Activated CD4-positive, alpha-beta T cell treated with anti-CD3 and anti-CD28 coated beads, Interleukin-2, amount 10 ng/mL, durations not matched to agents 7 days and 5 days (primary cell): ENCODE measurements around the gene GAL3ST1. TPM values are rescaled to one million over a fixed set of nuclear protein-coding genes. Genes with fewer than 3 reads are reported as not detected.

Experiments
- CTCF ChIA-PET: fragments of 350-600 bp; sonication (Branson Sonifier 250); formaldehyde crosslinking; loops from one replicate; lab custom pipeline; 2021; ENCODE audit warnings: antibody characterized with exemption; lab: Charles Lee
- POLR2A ChIA-PET: fragments of 350-600 bp; sonication (Branson Sonifier 250); formaldehyde crosslinking; loops from one replicate; lab custom pipeline; 2021; ENCODE audit warnings: antibody characterized with exemption; lab: Charles Lee
- DNase-seq: peaks from one replicate; pipeline ENCODE4 v3.0.0-alpha.2; 2020
- H3K27ac Mint-ChIP-seq: one replicate; pipeline ENCODE4 v1.8.0; 2021; ENCODE audit warnings: mild to moderate bottlenecking, moderate library complexity, mixed read lengths
- H3K27me3 Mint-ChIP-seq: one replicate; pipeline ENCODE4 v1.8.0; 2021; ENCODE audit warnings: mixed read lengths
- H3K36me3 Mint-ChIP-seq: one replicate; pipeline ENCODE4 v1.8.0; 2021; ENCODE audit warnings: low read depth, mixed read lengths
- H3K4me1 Mint-ChIP-seq: one replicate; pipeline ENCODE4 v1.8.0; 2021; ENCODE audit warnings: mixed read lengths
- H3K4me3 Mint-ChIP-seq: one replicate; pipeline ENCODE4 v1.8.0; 2021; ENCODE audit warnings: mild to moderate bottlenecking, moderate library complexity, mixed read lengths
- H3K9me3 Mint-ChIP-seq: one replicate; pipeline ENCODE4 v1.8.0; 2021; ENCODE audit warnings: mixed read lengths
- total RNA-seq, 2 experiments: library from RNA; stranded (reverse); gene quantifications; one replicate each; pipeline ENCODE4 v1.2.3, GENCODE V29; 2021

Gene GAL3ST1
- total RNA-seq, 2 experiments from 2014 or later = not detected

- Mint-ChIP-seq H3K27ac (no peak within 1 kb of the TSS), H3K4me1 (no peaks in the 10 kb centered on the region), H3K4me3 (no peak within 1 kb of the TSS), H3K9me3 (no peaks in the 10 kb centered on the region), H3K27me3 (peaks cover 5% of the 10 kb centered on the region), H3K36me3 (peaks cover 20% of the 10 kb centered on the region)
- ChIA-PET CTCF (interaction anchor here (0.5 to 3.1 kb wide), 5 partner anchors 10 to 984 kb away, joined by 3 to 10 read pairs (median 3); no protein-coding TSS in a partner anchor), POLR2A (no interaction called here)
- DNase-seq = peak; percentile 96
These were observed 17.3 kb upstream of the GAL3ST1 start, which contains the start of gene PES1 for GRCh38 chr22:30591588-30592359. TSS of gene PES1 (minus strand) at chr22:30591910. CDS start at chr22:30591833, 77 bp downstream.

DNA sequence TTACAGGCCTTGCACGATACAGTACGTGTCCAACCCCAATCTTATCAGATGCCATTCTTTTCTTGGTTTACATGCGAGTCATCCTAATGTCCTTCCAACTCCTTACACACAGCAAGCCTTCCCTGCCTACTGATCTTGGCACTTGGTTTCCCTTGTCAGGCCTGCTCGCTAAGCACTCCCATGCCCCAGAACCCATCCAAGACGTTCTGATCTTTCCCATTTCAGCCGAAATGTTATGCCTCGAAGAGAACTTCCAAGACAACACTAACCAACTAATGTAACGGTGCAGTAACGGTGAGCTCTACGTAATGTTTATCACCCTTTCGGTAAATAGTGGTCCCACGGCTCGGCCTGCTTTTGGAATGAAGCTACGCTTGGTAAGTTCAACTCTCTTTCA lies 16.7 kb upstream of the GAL3ST1 start:
- no peak overlapping the region for H3K4me3 Mint-ChIP-seq
- ChIA-PET POLR2A (no interaction called here), CTCF (interaction anchor here (0.6 to 3.1 kb wide), 4 partner anchors 11 to 665 kb away, joined by 3 to 10 read pairs (median 4); no protein-coding TSS in a partner anchor)
- peaks cover 26% of the 10 kb centered on the region for H3K36me3 Mint-ChIP-seq
- no peak overlapping the region for H3K27ac Mint-ChIP-seq
- H3K9me3 Mint-ChIP-seq = no peaks in the 10 kb centered on the region
- peaks cover 5% of the 10 kb centered on the region for H3K27me3 Mint-ChIP-seq
- H3K4me1 Mint-ChIP-seq = no peaks in the 10 kb centered on the region
- DNase-seq = peak; percentile 7

DNA sequence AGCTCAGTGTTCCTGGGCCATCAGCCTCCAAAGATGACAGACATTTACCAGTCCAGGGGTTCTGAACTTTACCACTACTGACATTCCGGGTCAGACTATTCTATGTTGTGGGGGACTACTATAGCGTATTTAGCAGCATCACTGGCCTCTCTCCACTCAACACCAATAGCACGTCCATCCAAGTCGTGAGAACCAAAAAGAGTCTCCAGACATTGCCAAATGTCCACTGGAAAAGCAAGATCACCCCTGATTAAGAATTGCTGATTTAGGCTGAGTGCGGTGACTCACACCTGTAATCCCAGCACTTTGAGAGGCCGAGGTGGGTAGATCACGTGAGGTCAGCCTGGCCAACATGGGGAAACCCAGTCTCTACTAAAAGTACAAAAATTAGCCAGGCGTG lies 11.9 kb upstream of the GAL3ST1 start:
- Mint-ChIP-seq H3K9me3 (no peaks in the 10 kb centered on the region), H3K4me3 (no peak overlapping the region), H3K27ac (no peak overlapping the region), H3K36me3 (peaks cover 46% of the 10 kb centered on the region), H3K27me3 (no peaks in the 10 kb centered on the region), H3K4me1 (no peaks in the 10 kb centered on the region)
- ChIA-PET POLR2A (no interaction called here), CTCF (no interaction called here)
- DNase-seq = no peak

DNA sequence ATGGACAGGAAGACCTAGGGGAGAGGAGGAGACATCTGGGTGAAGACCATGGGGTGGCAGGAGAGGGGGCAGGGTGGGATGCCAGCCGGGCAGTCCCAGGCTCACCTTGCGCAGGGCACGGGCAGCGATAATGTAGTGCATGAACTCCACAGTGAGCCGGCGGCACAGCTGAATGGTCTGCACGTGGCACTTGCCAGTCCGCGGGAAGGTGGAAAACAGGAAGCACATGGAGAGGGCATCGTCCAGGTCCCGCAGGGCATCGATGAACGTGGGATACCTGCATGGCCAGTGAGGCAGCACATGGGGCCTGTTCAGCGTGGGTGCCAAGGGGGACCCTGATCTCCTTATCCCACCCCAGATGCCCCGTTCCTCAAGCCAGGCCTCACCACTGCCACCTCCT lies 10.0 kb upstream of the GAL3ST1 start:
- CTCF ChIA-PET = no interaction called here
- no peak for DNase-seq
- Mint-ChIP-seq H3K9me3 (no peaks in the 10 kb centered on the region), H3K27ac (no peak overlapping the region), H3K27me3 (no peaks in the 10 kb centered on the region), H3K36me3 (peaks cover 60% of the 10 kb centered on the region), H3K4me3 (no peak overlapping the region), H3K4me1 (no peaks in the 10 kb centered on the region)
- POLR2A ChIA-PET = no interaction called here

- DNase-seq = no peak
These were observed 8.5 kb upstream of the GAL3ST1 start for GRCh38 chr22:30582788-30583545.

GRCh38 chr22:30582051-30582450 lies 7.6 kb upstream of the GAL3ST1 start:
- H3K27me3 Mint-ChIP-seq = no peaks in the 10 kb centered on the region
- no peaks in the 10 kb centered on the region for H3K4me1 Mint-ChIP-seq
- no peak overlapping the region for H3K4me3 Mint-ChIP-seq
- peaks cover 50% of the 10 kb centered on the region for H3K36me3 Mint-ChIP-seq
- no peak overlapping the region for H3K27ac Mint-ChIP-seq
- CTCF ChIA-PET = no interaction called here
- POLR2A ChIA-PET = no interaction called here
- DNase-seq = no peak
- H3K9me3 Mint-ChIP-seq = no peaks in the 10 kb centered on the region

More at GRCh38 chr22:30582788-30583545, 8.5 kb upstream of the GAL3ST1 start:
- H3K36me3 Mint-ChIP-seq = peaks cover 57% of the 10 kb centered on the region
- CTCF ChIA-PET = no interaction called here
- no peaks in the 10 kb centered on the region for H3K4me1 Mint-ChIP-seq
- no peak overlapping the region for H3K4me3 Mint-ChIP-seq
- H3K27ac Mint-ChIP-seq = no peak overlapping the region
- no peaks in the 10 kb centered on the region for H3K27me3 Mint-ChIP-seq
- POLR2A ChIA-PET = no interaction called here
- no peaks in the 10 kb centered on the region for H3K9me3 Mint-ChIP-seq

DNA sequence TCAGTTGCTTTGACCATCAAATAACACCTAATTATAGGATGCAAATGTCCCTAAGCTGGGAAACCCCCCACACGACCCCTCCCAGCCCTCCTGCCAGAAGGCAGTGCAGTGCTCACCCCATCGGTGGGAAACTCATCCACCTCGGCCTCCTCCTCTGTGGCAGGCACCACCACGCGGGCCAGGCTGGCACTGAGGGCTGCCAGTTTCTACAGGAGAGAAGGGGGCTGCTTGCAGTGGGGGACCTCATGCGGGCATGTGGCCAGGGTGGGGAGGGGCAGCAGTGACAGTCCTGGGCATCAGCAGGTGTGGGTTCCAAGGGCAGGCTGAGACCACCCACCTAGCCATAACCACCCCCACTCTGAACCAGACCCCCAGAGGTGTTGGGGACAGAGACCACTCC lies 6.4 kb upstream of the GAL3ST1 start:
- DNase-seq = no peak
- POLR2A ChIA-PET = no interaction called here
- CTCF ChIA-PET = no interaction called here

DNA sequence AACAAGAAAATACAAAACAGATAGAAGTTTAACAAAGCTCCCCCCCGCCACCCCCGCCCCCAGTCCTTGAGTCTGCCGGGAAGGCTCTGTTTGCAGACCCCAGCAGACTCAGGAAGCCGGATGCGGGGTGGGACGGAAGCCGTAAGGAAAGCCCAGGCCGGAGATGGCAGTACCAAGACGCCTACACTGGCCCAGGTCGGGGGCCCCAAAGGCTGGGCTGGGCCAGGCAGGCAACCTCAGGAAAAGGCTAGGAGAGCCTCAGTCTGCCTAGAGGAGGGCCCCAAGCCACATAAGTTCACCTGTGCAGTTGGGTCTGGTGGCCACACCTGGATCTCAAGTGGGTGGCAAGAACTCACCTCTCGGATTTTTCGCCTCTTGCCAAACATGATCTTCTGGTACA lies 4.0 kb upstream of the GAL3ST1 start:
- peaks cover 42% of the 10 kb centered on the region for H3K36me3 Mint-ChIP-seq
- POLR2A ChIA-PET = no interaction called here
- DNase-seq = no peak
- H3K27me3 Mint-ChIP-seq = peaks cover 5% of the 10 kb centered on the region
- CTCF ChIA-PET = interaction anchor here (0.5 to 0.9 kb wide), 2 partner anchors 64 to 568 kb away, joined by 5 to 6 read pairs; no protein-coding TSS in a partner anchor
- H3K9me3 Mint-ChIP-seq = no peaks in the 10 kb centered on the region
- no peak overlapping the region for H3K27ac Mint-ChIP-seq
- no peak overlapping the region for H3K4me3 Mint-ChIP-seq
- no peaks in the 10 kb centered on the region for H3K4me1 Mint-ChIP-seq

More for the DNA sequence above, 6.4 kb upstream of the GAL3ST1 start:
- Mint-ChIP-seq H3K27ac (no peak overlapping the region), H3K9me3 (no peaks in the 10 kb centered on the region), H3K4me1 (no peaks in the 10 kb centered on the region), H3K27me3 (no peaks in the 10 kb centered on the region), H3K4me3 (no peak overlapping the region), H3K36me3 (peaks cover 48% of the 10 kb centered on the region)

GRCh38 chr22:30575859-30576258 lies 1.4 kb upstream of the GAL3ST1 start:
- ChIA-PET CTCF (no interaction called here), POLR2A (no interaction called here)
- Mint-ChIP-seq H3K9me3 (no peaks in the 10 kb centered on the region), H3K36me3 (peaks cover 30% of the 10 kb centered on the region), H3K4me3 (no peak overlapping the region), H3K27me3 (peaks cover 10% of the 10 kb centered on the region), H3K27ac (peak overlapping the region; percentile 5), H3K4me1 (no peaks in the 10 kb centered on the region)
- DNase-seq = no peak

DNA sequence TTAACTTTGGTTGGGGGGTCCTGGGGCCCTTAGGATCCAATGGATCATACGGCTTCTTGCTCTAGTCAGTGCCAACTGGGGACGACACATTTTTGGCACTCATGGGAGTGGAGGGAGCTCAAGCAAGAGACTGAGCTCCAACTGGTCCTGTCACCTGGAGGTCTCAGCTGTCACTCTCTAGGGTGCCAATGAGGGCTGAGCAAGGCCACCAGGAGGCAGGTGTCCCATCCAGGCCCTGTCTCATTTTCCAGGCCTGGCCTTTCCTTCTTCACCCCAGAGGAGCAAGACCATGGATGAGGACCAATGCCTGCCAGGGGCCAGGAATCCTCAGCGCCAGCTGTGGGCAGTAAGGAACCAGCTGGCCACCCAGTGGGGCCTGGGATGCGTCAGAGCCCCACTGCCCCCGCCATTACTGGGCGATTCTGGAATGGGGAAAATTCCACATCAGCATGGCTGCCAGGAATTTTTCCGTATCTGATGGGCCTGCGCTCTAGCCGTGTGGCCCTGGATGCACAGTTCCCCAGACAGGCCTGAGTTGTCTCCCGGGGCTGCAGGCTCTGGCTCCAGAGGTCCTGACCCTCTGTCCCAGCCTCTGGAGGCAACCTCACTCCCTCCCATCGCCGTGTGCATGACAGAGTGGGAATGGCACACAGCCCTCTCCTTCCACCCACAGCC lies 669 bp upstream of the GAL3ST1 start:
- Mint-ChIP-seq H3K4me1 (no peaks in the 10 kb centered on the region), H3K9me3 (no peaks in the 10 kb centered on the region), H3K27me3 (peaks cover 10% of the 10 kb centered on the region), H3K27ac (no peak overlapping the region), H3K4me3 (no peak overlapping the region), H3K36me3 (peaks cover 23% of the 10 kb centered on the region)
- CTCF ChIA-PET = no interaction called here
- no peak for DNase-seq
- POLR2A ChIA-PET = no interaction called here

- no peak overlapping the region for H3K4me3 Mint-ChIP-seq
- H3K27me3 Mint-ChIP-seq = peaks cover 10% of the 10 kb centered on the region
- ChIA-PET POLR2A (no interaction called here), CTCF (interaction anchor here (0.6 to 1.2 kb wide), 2 partner anchors 17 to 1870 kb away, joined by 3 read pairs; no protein-coding TSS in a partner anchor)
- H3K9me3 Mint-ChIP-seq = no peaks in the 10 kb centered on the region
- peaks cover 14% of the 10 kb centered on the region for H3K36me3 Mint-ChIP-seq
- no peaks in the 10 kb centered on the region for H3K4me1 Mint-ChIP-seq
- H3K27ac Mint-ChIP-seq = no peak overlapping the region
- no peak for DNase-seq
These were observed 821 bp downstream of the GAL3ST1 start for GRCh38 chr22:30573594-30574094.

DNA sequence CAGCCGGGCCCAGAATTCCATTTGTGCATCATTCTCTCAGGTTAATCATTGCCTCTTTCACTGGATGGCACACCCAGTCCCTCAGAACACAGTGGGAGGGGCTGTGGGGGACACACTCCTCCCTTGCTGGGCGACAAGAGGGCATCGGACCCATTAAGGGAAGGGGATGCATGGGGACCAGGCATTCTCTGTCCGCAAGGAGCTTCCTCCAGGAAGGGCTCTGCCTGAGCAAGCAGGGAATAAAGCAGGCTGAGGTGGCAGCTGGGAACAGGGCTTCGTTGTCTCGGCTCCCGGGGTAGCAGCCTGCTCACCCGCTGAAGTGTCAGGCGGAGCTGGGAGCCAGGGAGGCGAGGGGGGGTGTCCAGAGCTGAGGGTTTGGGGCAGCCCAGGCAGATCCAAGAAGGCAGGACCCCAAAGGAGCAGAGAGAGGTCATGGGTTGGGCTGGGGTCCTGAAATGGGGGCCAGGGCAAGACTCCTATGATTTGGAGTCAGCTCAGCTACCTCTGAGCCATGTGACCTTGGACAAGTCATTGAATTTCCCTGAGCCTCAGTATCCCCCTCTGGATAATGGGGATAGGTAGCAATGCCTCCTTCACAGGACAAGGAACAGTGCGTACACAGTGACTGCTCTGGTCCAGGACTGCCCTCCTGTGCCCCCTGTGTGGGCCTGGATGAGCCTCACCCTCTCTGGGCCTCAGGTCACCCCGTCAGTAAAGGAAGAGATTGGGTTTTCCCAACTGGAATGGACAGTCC lies 1.4 kb downstream of the GAL3ST1 start:
- POLR2A ChIA-PET = no interaction called here
- Mint-ChIP-seq H3K4me1 (no peaks in the 10 kb centered on the region), H3K27me3 (peaks cover 10% of the 10 kb centered on the region), H3K36me3 (peaks cover 14% of the 10 kb centered on the region), H3K9me3 (no peaks in the 10 kb centered on the region), H3K27ac (no peak overlapping the region), H3K4me3 (no peak overlapping the region)
- DNase-seq = no peak
- CTCF ChIA-PET = interaction anchor here (1.2 kb wide), 1 partner anchor 18 kb away, joined by 3 read pairs; no protein-coding TSS in a partner anchor
